ENCODE data around the gene PDE4B.
"Not testable (repeated sequence)": the region's sequence is repeated elsewhere in the genome, so short reads cannot be mapped to it uniquely, and the experiment has no call there.

Gene PDE4B

GRCh38 chr1:66295803-66296202 is 503.1 kb downstream of the PDE4B start:
- FAIRE-seq, result no peak
- no peak for DNase-seq (ENCODE audit: insufficient read length, low spot score)

GRCh38 chr1:66296370-66296769 is 503.7 kb downstream of the PDE4B start:
- FAIRE-seq, result no peak

GRCh38 chr1:66296951-66297350 is 504.3 kb downstream of the PDE4B start:
- no peak for DNase-seq (ENCODE audit: insufficient read length, low spot score)
- no peak for FAIRE-seq

More at GRCh38 chr1:66296370-66296769, 503.7 kb downstream of the PDE4B start:
- DNase-seq (ENCODE audit: insufficient read length, low spot score), result no peak

GRCh38 chr1:66298464-66298863 is 505.8 kb downstream of the PDE4B start:
- DNase-seq (ENCODE audit: insufficient read length, low spot score) (no peak), FAIRE-seq (no peak)

GRCh38 chr1:66300280-66300971 is 507.7 kb downstream of the PDE4B start:
- DNase-seq (ENCODE audit: insufficient read length, low spot score) (no peak), FAIRE-seq (peak; percentile 31)

GRCh38 chr1:66300972-66301451 is 508.3 kb downstream of the PDE4B start:
- FAIRE-seq (peak; percentile 94), DNase-seq (ENCODE audit: insufficient read length, low spot score) (peak; percentile 20)

- DNase-seq (ENCODE audit: insufficient read length, low spot score) (no peak), FAIRE-seq (no peak)
These were observed 509.6 kb downstream of the PDE4B start for GRCh38 chr1:66302184-66302742.

GRCh38 chr1:66302815-66303214 is 510.1 kb downstream of the PDE4B start:
- no peak for DNase-seq (ENCODE audit: insufficient read length, low spot score)
- FAIRE-seq, result no peak

GRCh38 chr1:66303646-66304045 is 511.0 kb downstream of the PDE4B start:
- FAIRE-seq, result peak; percentile 47
- no peak for DNase-seq (ENCODE audit: insufficient read length, low spot score)

GRCh38 chr1:66304128-66304527 is 511.4 kb downstream of the PDE4B start:
- no peak for FAIRE-seq
- DNase-seq (ENCODE audit: insufficient read length, low spot score), result no peak

- FAIRE-seq, result peak; percentile 82
- no peak for DNase-seq (ENCODE audit: insufficient read length, low spot score)
These were observed 513.2 kb downstream of the PDE4B start for GRCh38 chr1:66305927-66306326.

GRCh38 chr1:66309006-66309741 is 516.5 kb downstream of the PDE4B start:
- no peak for DNase-seq (ENCODE audit: insufficient read length, low spot score)
- no peak for FAIRE-seq

GRCh38 chr1:66311092-66311491 is 518.4 kb downstream of the PDE4B start:
- no peak for DNase-seq (ENCODE audit: insufficient read length, low spot score)
- FAIRE-seq, result no peak

- DNase-seq (ENCODE audit: insufficient read length, low spot score) (no peak), FAIRE-seq (no peak)
These were observed 518.9 kb downstream of the PDE4B start for GRCh38 chr1:66311628-66312027.

- DNase-seq (ENCODE audit: insufficient read length, low spot score), result no peak
- FAIRE-seq, result no peak
These were observed 519.7 kb downstream of the PDE4B start for GRCh38 chr1:66312271-66312990.

- FAIRE-seq, result no peak
- no peak for DNase-seq (ENCODE audit: insufficient read length, low spot score)
These were observed 520.7 kb downstream of the PDE4B start for GRCh38 chr1:66313429-66313828.

GRCh38 chr1:66315671-66316070 is 523.0 kb downstream of the PDE4B start:
- no peak for FAIRE-seq
- DNase-seq (ENCODE audit: insufficient read length, low spot score), result no peak

- peak; percentile 21 for FAIRE-seq
- DNase-seq (ENCODE audit: insufficient read length, low spot score), result no peak
These were observed 524.0 kb downstream of the PDE4B start for GRCh38 chr1:66316464-66317247.

- DNase-seq (ENCODE audit: insufficient read length, low spot score), result no peak
- no peak for FAIRE-seq
These were observed 524.5 kb downstream of the PDE4B start for GRCh38 chr1:66317248-66317515.

- no peak for FAIRE-seq
- no peak for DNase-seq (ENCODE audit: insufficient read length, low spot score)
These were observed 527.5 kb downstream of the PDE4B start for GRCh38 chr1:66320231-66320630.

GRCh38 chr1:66322462-66322861 is 529.8 kb downstream of the PDE4B start:
- not testable (repeated sequence) for DNase-seq (ENCODE audit: insufficient read length, low spot score); FAIRE-seq

Data from GM19239 (cell line).